Smooth muscle cell (in vitro differentiated cells): ENCODE data around the gene RNGTT. TPM values are rescaled to one million over a fixed set of nuclear protein-coding genes. Genes with fewer than 3 reads are reported as not detected.

Source experiments
- DNase-seq: peaks from one replicate; lab custom pipeline; 2025; ENCODE audit not compliant: unreplicated experiment; lab: John Stamatoyannopoulos, UW
- H2AFZ ChIP-seq: fragments of 200-600 bp; sonication (generic); 2 replicates; pipeline ENCODE4 v1.6.0; 2016; ENCODE audit warnings: antibody characterized with exemption, low read depth, mild to moderate bottlenecking
- H3F3A ChIP-seq: fragments of 200-600 bp; sonication (generic); 2 replicates; pipeline ENCODE4 v1.6.0; 2017; ENCODE audit warnings: antibody characterized with exemption, low read depth
- H3K27ac ChIP-seq: fragments of 200-600 bp; sonication (generic); 2 replicates; pipeline ENCODE4 v1.5.1; 2016; ENCODE audit warnings: low read depth, mild to moderate bottlenecking
- H3K27me3 ChIP-seq: fragments of 200-600 bp; sonication (generic); 2 replicates; pipeline ENCODE4 v1.6.1; 2016; ENCODE audit warnings: low read depth, mild to moderate bottlenecking
- H3K36me3 ChIP-seq: fragments of 200-600 bp; sonication (generic); 2 replicates; pipeline ENCODE4 v1.5.1; 2016; ENCODE audit warnings: low read depth
- H3K4me1 ChIP-seq: fragments of 200-600 bp; sonication (generic); 2 replicates; pipeline ENCODE4 v1.5.1; 2016; ENCODE audit warnings: low read depth
- H3K4me2 ChIP-seq: fragments of 200-600 bp; sonication (generic); 2 replicates; pipeline ENCODE4 v1.6.0; 2016; ENCODE audit warnings: mild to moderate bottlenecking
- H3K4me3 ChIP-seq: fragments of 200-600 bp; sonication (generic); 2 replicates; pipeline ENCODE4 v1.5.1; 2016; ENCODE audit warnings: mild to moderate bottlenecking
- H3K79me2 ChIP-seq: fragments of 200-600 bp; sonication (generic); 2 replicates; pipeline ENCODE4 v1.6.0; 2016; ENCODE audit warnings: low read depth, mild to moderate bottlenecking
- H3K9ac ChIP-seq: fragments of 200-600 bp; sonication (generic); 2 replicates; pipeline ENCODE4 v1.6.0; 2016; ENCODE audit warnings: low read depth
- H3K9me3 ChIP-seq: fragments of 200-600 bp; sonication (generic); replicated peaks from 2 replicates; pipeline ENCODE4 v1.5.1; 2016; ENCODE audit warnings: low read depth
- H4K20me1 ChIP-seq: fragments of 200-600 bp; sonication (generic); 2 replicates; pipeline ENCODE4 v1.6.0; 2016; ENCODE audit warnings: low read depth
- WGBS: methylation state at CpG from one replicate; pipeline ENCODE4 v1.1.7; 2016; ENCODE audit warnings: low lambda C conversion rate; 5-methylcytosine and 5-hydroxymethylcytosine counted together
- polyA plus RNA-seq: library from polyadenylated mRNA; unstranded; fragments of >200 nt; fragmentation: Nextera tagmentation; extraction: Ambion mirVana; gene quantifications from 2 replicates; pipeline ENCODE4 v1.2.1, GENCODE V29; 2016
- total RNA-seq: library from RNA; depleted of rRNA; stranded (reverse); fragments of >200 nt; gene quantifications from 2 replicates; pipeline ENCODE4 v1.2.3, GENCODE V29; 2014
- TF ChIP-seq, protein P1 (sequence below): fragments of 200-600 bp; sonication (generic); IDR thresholded peaks from 2 replicates; pipeline ENCODE4 v1.5.1; 2017; ENCODE audit warnings: borderline replicate concordance, mild to moderate bottlenecking, antibody characterized with exemption; ENCODE audit not compliant: insufficient read depth, poor library complexity, severe bottlenecking

RNGTT gene
- total RNA-seq (22.7 and 28.5 TPM in 2 replicates), polyA plus RNA-seq (7.5 and 8.7 TPM in 2 replicates)

DNA sequence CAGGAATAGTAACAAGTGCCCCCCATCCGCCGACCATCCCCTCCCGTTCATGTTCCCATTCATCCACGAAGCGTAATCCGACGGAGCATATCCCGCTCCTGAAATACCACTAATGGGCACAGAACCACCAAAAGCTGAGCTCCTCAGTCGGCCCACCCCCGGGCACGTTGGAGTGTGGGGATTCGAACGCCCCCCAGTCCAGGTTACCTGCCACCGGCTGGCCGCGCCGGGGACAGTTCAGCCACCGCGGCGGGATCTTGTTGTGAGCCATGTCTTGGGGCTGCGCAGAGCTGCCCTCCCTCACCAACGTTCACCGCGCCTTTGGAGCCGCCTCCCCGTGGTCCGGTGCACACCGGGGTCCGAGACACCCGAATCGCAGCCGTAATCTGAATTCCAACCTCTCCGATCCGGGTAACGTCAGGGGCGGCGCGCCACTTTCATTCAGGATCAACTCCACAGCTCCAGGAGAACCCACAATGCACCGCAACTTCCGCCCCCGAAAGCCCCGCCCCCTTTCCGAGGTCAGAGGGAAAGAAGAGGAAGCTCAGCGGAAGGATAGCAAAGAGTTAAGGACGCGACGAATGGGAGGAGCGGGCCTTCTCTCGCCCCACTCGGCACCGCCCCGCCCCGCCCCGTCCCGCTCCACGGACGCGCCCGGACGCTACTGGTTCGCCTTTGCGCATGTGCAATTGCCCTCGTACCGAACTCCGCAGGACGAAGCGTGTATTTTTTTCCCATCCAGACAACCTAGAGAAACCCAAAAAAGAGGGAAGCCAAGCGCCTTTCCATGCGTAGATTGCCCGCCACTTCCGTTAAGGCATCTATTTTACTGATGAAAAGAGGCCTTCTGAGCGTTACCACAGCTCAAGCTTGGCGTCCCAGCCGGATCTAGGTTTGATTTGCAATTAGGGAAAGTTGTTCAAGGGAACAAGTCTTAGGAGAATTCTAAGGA is at the start of gene RNGTT:
RNGTT (minus strand) TSS at position 480 of the 952 bp plus-strand sequence; CDS start at position 271, 209 bp downstream.
- WGBS = under 1% methylated on average over 68 of the region's 74 CpGs
- TF ChIP-seq, protein P1, sequence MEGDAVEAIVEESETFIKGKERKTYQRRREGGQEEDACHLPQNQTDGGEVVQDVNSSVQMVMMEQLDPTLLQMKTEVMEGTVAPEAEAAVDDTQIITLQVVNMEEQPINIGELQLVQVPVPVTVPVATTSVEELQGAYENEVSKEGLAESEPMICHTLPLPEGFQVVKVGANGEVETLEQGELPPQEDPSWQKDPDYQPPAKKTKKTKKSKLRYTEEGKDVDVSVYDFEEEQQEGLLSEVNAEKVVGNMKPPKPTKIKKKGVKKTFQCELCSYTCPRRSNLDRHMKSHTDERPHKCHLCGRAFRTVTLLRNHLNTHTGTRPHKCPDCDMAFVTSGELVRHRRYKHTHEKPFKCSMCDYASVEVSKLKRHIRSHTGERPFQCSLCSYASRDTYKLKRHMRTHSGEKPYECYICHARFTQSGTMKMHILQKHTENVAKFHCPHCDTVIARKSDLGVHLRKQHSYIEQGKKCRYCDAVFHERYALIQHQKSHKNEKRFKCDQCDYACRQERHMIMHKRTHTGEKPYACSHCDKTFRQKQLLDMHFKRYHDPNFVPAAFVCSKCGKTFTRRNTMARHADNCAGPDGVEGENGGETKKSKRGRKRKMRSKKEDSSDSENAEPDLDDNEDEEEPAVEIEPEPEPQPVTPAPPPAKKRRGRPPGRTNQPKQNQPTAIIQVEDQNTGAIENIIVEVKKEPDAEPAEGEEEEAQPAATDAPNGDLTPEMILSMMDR = no peak
- H3F3A ChIP-seq = no peaks in the 10 kb centered on the region
- peaks cover 15% of the 10 kb centered on the region for H3K4me1 ChIP-seq
- H3K27ac ChIP-seq = peak within 1 kb of the TSS; percentile 76
- H4K20me1 ChIP-seq = peaks cover 20% of the 10 kb centered on the region
- no peaks in the 10 kb centered on the region for H3K27me3 ChIP-seq
- DNase-seq = peak; percentile 93
- peak within 1 kb of the TSS; percentile 90 for H3K9ac ChIP-seq
- H3K9me3 ChIP-seq = peaks cover 4% of the 10 kb centered on the region
- H3K79me2 ChIP-seq = peaks cover 48% of the 10 kb centered on the region
- H2AFZ ChIP-seq = peak within 1 kb of the TSS; percentile 100
- no peaks in the 10 kb centered on the region for H3K36me3 ChIP-seq
- peak within 1 kb of the TSS; percentile 98 for H3K4me2 ChIP-seq
- peak within 1 kb of the TSS; percentile 73 for H3K4me3 ChIP-seq

DNA sequence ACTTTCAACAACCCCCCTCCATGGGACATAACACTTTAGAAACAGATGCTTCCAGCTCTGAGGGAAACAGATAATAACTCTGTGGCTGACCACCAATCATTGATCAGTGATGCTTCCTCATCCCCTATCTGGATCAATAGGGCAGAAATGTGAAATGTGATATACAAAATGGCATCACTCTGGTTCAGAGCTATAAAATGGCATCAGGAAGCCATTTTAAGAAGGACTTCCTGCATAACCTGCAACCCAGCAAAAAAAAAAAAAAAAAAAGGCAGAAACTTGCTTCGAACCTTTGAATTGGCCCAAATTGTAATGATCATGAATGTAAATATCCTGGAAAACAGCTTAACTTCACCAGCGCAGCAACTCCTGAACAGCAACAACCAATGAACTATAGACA is 48.0 kb upstream of the RNGTT start:
- DNase-seq = no peak
- no peaks in the 10 kb centered on the region for H3K27me3 ChIP-seq
- H3K36me3 ChIP-seq = no peaks in the 10 kb centered on the region
- H3F3A ChIP-seq = no peaks in the 10 kb centered on the region
- no peaks in the 10 kb centered on the region for H3K9me3 ChIP-seq
- H3K79me2 ChIP-seq = no peaks in the 10 kb centered on the region
- H3K4me3 ChIP-seq = no peak overlapping the region
- H3K27ac ChIP-seq = no peak overlapping the region
- H3K4me2 ChIP-seq = no peak overlapping the region
- TF ChIP-seq, protein P1 = no peak
- no peak overlapping the region for H2AFZ ChIP-seq
- H3K4me1 ChIP-seq = no peaks in the 10 kb centered on the region
- WGBS = 98% methylated on average over 2 of the region's 2 CpGs
- H3K9ac ChIP-seq = no peak overlapping the region
- no peaks in the 10 kb centered on the region for H4K20me1 ChIP-seq

DNA sequence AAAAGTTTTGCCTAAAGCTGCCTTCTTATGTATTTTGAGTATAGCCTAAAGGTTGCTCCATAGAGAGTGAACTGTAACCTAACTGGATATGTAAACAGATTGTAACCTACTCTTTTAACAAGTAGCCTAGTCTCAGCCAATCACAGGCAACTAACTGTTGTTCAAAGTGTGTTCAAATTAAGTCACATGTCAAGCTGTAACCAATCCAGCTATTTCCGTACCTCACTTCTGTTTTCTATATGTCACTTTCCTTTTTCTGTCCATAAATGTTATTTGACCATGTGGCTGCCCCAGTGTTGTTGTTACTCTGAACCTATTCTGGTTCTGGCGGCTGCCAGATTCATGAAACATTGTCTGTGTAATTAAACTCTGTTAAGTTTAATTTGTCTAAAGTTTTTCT is 47.4 kb upstream of the RNGTT start:
- H3K9me3 ChIP-seq = no peaks in the 10 kb centered on the region
- H3F3A ChIP-seq = no peaks in the 10 kb centered on the region
- no peak overlapping the region for H3K9ac ChIP-seq
- no peak overlapping the region for H3K4me2 ChIP-seq
- H3K27me3 ChIP-seq = no peaks in the 10 kb centered on the region
- DNase-seq = no peak
- H3K4me3 ChIP-seq = no peak overlapping the region
- no peak overlapping the region for H2AFZ ChIP-seq
- H4K20me1 ChIP-seq = no peaks in the 10 kb centered on the region
- no peaks in the 10 kb centered on the region for H3K36me3 ChIP-seq
- 96% methylated on average over 2 of the region's 2 CpGs for WGBS
- TF ChIP-seq, protein P1 = no peak
- H3K27ac ChIP-seq = no peak overlapping the region
- H3K79me2 ChIP-seq = no peaks in the 10 kb centered on the region
- no peaks in the 10 kb centered on the region for H3K4me1 ChIP-seq
